NCI-H748 (cell line): ENCODE measurements around the gene GCK.
A peak's percentile ranks its signal among the peaks of the same experiment; 100 is the strongest.
"Not testable (repeated sequence)": the region's sequence is repeated elsewhere in the genome, so short reads cannot be mapped to it uniquely, and the experiment has no call there.

Experiments
- DNase-seq: peaks from one replicate; lab custom pipeline; 2025; ENCODE audit not compliant: unreplicated experiment; lab: John Stamatoyannopoulos, UW

Gene GCK

GRCh38 chr7:44143646-44144250 lies 45.5 kb downstream of the GCK start:
- no peak for DNase-seq

GRCh38 chr7:44142028-44142427 lies 47.2 kb downstream of the GCK start:
- no peak for DNase-seq

- DNase-seq, result no peak
Measured at GRCh38 chr7:44141221-44141850, 47.9 kb downstream of the GCK start, which contains the start of gene MYL7. Gene MYL7, minus strand, starts transcription at chr7:44141332. Its CDS starts 27 bp downstream, at chr7:44141305.

GRCh38 chr7:44140341-44140740 lies 48.9 kb downstream of the GCK start:
- DNase-seq, result no peak

GRCh38 chr7:44139311-44140010 lies 49.8 kb downstream of the GCK start:
- DNase-seq, result no peak

- DNase-seq, result no peak
Measured at GRCh38 chr7:44138698-44139097, 50.5 kb downstream of the GCK start.

GRCh38 chr7:44136731-44137130 lies 52.5 kb downstream of the GCK start:
- DNase-seq, result no peak

GRCh38 chr7:44134943-44135628 lies 54.2 kb downstream of the GCK start:
- DNase-seq, result no peak

GRCh38 chr7:44133295-44133694 lies 55.9 kb downstream of the GCK start:
- DNase-seq, result no peak

- DNase-seq, result no peak
Measured at GRCh38 chr7:44132039-44132438, 57.2 kb downstream of the GCK start.

- DNase-seq, result peak; percentile 23
Measured at GRCh38 chr7:44131173-44132029, 57.8 kb downstream of the GCK start.

- DNase-seq, result no peak
Measured at GRCh38 chr7:44128721-44129582, 60.3 kb downstream of the GCK start.

GRCh38 chr7:44127161-44127560 lies 62.1 kb downstream of the GCK start:
- DNase-seq, result no peak

GRCh38 chr7:44126574-44126973 lies 62.7 kb downstream of the GCK start:
- not testable (repeated sequence) for DNase-seq

GRCh38 chr7:44124822-44125202 lies 64.4 kb downstream of the GCK start:
- DNase-seq, result no peak

- DNase-seq, result peak; percentile 99
Measured at GRCh38 chr7:44123190-44124003, 65.8 kb downstream of the GCK start, which contains the start of gene POLD2. Gene POLD2, minus strand, starts transcription at chr7:44123548. Its CDS starts 1,495 bp downstream, at chr7:44122053.

- no peak for DNase-seq
Measured at GRCh38 chr7:44122529-44122928, 66.7 kb downstream of the GCK start.

- DNase-seq, result no peak
Measured at GRCh38 chr7:44121761-44122420, 67.3 kb downstream of the GCK start.
